Measurements from ENCODE around the gene EIF6.

The EIF6 gene

DNA sequence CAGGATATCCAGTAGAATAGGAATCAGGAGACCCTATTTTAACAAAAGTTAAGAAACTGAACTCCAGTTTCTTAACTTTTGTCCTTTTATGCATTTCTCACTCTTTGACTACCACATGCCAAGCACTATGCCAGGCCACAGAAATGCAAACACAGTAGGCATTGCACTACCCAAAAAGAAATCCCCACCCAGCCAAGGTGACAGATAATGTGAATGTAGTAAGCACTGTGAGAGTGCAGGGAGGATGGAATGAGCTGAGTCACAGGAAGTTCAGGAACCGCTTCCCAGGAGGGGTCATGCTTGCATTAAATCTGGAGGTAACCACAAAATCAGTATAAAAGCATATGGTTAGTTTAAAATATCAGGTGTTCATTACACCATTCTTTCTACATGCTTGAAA lies 27.7 kb upstream of the EIF6 start:
- DNase-seq, result no peak

DNA sequence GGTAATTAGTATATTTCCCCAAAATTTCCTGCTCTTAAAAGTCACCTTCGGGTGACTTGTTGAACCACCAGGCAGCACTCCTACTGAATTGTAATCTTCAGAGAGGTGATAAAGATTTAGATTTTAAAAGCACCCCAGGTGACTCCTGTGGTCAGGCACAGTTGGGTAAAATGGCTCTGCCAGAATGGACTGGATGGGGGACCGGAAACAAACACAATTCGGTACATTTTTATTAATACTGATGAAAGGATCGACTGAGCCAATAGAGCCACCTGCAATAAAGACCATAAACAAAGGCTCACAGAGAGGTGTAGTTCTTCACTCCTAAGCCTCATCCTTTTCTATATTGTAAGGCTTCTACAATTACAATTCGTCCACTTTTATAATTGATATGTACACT lies 27.2 kb upstream of the EIF6 start:
- no peak for DNase-seq

- DNase-seq, result no peak
These were observed 26.8 kb upstream of the EIF6 start for GRCh38 chr20:35311409-35311808.

GRCh38 chr20:35307666-35308653 lies 23.4 kb upstream of the EIF6 start:
- DNase-seq, result no peak

DNA sequence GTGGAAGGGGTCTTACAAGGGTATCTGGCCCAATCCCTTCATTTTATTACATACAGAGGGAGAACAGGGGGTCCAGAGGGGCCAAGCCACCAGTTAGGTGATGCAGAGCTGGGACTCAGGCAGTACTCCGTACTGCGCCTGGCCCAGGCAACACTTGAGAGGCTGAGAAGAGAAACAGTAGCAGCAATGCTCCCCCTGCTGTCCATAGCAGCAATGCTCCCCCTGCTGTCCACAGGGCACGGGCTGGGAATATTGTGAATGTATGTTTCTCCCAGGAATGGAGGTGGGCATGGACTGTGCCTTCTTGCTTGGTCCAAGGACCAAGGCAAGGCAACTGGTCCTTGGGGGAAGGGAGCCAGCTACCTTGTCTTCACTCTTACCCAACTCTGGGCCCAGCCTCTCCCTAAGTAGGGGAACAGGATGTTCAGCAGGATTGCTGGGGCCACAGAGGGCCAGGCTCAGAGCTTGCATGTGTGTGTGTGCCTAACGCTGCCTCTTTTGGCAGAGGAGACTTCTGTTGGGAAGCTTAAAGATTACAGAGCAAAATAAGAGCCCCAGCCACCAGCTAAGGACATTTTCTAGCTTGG lies 22.5 kb upstream of the EIF6 start:
- no peak for DNase-seq

DNA sequence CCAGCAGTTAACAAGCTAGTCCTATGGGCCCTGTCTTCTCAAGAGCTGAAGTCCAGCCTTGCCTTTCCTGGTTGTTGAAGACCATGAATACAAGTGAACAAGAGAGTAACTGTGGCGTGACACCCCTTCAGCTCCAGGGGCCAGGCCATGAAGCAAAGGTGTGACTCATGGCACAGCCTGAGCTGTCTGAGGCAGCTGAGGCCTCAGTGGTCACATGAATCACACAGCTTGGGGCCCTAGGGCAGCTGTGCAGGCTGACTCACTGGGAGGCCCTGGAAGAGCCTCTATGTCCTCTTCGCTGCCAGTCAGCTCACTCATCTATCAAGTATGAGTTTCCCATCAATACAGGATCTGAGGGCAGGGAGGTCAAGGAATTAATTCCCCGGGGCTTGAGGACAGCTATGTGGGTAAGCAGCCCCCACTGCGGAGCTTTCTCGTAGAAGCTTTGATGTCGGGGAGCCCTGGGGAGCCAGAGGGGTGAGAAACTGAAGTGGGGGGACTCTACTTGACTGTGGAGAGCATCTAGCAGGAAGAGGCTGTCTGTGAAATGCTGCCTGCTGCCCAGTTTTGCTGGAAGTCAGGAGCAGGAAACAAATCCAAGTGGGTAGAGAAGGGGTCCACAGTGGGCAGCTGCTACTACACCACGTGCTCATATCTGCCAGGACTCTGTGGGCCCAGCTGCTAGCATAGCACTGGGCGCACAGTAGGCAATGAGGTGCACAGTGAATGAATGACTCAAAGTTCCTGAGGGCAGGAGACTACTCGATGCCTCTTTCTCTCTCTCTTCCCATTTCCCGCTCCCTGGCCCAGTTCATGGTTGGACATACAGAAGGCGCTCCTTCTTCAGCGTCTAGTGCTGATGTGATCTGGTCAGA lies 21.3 kb upstream of the EIF6 start:
- no peak for DNase-seq

DNA sequence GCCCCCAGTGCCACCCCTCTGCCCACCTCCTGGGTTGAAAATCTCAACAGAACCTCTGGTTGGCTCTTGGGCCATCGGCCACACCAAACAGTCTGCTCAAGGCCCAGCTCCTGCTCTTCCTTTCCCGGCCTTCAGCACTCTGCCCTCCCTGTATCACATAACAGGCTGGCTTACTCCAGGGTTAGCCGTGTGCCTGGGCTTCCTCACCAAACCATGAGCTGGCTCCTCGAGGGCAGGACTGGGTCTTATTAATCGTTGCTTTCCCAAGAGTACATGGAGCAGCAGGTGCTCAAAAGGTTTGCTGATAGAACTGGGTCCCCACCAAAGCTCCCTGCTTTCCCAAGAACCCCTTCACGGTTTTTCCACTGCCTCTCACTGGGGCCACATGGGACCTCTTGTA lies 20.4 kb upstream of the EIF6 start:
- no peak for DNase-seq

DNA sequence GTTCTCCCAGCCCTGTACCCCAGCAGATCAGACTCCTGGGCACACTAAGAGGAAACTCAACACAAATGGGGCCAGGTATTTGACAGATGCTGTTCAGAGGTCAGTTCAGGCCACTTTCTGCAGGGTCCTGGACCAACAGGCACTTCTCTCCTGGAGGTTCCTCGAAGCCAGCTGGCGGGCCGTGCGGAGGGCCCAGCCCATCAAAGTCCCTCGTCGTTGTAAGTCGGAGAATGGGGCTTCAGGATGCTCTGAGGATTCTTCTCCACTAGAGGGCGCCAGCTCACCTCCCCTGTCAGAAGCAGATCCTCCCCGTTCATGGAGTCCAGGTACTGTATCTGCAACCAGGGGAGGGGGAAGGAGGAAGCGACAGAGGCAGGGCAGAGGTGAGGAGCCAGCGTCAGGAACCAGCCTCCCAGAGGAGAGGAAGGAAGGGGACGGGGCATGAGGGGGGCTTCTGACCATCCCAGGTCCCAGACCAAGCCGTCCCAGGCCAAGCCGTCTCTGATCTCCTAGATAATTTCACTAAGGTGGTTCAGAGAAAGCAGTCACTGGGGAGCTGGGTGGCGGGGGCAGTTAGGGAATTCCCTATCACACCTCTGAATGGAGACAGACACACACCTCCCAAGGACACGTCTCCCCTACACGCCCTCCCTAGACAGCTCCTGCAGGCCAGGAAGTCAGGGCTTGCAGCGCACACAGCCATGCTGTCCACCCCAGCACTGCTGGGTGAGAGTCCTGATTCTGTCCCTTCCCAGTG lies 19.3 kb upstream of the EIF6 start:
- peak; percentile 30 for DNase-seq

- no peak for DNase-seq
These were observed 18.8 kb upstream of the EIF6 start for GRCh38 chr20:35303382-35303734.

DNA sequence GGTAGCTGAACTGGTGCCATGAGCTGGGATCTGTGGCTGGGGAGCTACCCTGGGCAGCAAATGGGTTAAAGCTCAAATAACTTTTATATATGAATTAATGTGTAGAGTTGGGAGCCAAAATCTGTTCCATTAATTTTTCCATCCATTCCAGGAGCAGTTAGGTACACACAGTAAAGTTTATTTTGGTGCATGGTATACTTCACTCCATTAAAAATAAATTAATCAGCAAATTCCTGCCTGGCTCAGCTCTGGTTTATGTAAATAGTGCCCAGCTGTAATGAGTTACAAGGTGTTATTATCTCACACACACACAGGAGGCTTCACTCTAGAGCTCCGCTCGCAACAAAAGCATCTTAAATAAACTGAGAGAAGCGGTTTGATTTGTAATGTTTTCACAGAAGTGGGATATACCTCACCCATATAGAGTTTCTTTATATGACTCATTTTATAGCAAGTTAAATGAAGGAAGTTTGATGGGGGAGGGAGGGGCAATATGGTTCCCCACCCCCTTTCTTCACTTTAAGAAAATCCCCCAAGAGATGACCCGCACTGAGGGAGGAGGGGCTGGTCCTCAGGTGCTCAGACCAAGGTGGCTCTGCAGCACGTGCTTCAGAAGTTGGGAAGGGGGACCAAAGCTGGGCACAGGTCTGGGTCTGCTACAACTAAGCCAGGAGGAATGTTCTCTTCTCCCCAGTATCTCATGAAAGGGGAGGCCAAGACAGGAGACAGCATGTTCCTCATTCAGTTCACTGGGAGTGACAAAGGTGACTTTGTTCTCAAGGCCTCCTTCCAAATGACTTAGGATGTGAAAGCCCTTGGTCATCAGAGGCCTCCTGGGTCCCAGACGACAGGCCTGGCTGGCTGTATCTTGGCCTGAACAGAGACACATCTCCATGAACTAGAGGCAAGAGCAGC lies 18.1 kb upstream of the EIF6 start:
- DNase-seq, result no peak

DNA sequence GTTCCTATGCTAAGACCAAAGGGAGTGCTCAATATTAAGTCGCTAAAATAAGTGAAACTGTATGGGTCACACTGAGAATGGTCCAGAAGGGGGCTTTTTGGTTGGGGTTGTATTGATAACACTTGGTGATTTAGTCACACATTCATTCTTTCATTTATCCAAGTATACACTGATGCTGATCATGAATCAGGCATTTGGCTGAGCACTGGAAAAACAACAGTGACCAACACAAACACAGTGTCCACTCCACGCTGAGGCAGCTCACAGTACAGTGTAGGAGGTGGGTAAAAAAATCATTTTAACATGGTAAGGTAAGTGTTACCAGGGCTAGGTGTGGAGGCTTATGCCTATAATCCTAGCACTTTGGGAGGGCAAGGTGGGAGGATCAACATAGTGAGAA lies 16.9 kb upstream of the EIF6 start:
- no peak for DNase-seq

DNA sequence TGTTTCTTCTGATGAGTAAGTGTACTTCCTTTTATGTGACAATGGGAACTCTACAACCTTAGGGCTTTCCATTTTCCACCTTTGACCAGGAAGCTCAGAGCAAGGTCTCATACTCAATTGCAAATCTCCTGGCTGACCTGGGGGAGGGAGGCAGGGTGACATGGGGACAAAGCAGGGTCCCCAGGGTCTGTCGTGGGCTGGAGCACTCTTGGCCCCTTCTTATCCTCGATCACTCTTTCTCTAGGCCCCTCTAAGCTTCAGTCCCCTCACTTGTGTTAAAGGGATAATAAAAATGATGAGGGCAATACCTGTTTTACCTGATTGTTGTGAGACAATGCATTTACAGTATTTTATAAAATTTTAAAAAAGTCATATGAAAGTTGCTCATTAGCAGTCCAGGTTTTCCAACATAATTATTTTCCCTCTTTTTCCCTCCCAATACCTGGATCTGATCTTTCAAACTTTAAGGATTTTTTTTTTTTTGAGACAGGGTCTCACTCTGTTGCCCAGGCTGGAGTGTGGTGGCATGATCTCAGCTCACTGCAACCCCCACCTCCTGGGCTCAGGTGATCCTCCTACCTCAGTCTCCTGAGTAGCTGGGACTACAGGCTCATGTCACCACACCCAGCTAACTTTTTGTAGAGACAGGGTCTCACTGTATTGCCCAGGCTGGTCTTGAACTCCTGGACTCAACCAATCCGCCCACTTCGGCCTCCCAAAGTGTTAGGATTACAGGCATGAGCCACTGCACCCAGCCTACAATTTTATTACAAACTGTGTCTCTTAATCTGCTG lies 16.1 kb upstream of the EIF6 start:
- no peak for DNase-seq

DNA sequence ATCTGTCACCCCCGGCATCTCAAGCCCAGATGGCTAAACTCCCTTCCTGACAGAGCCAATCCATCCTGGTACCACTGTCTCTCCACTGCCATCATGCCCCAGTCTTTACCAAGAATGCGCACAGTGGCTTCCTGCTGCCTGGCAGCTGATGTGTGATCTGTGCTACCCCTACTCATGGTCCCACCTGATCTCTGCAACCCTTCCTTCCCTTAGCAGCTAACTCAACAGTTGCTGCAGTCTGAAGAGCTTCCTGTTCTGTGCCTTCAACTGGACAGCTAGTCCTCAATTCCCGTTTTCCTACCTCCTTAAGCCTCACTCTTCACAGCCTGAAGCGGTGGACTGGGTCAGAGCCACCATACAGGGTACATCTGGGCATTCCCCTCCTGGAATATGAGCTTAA lies 15.2 kb upstream of the EIF6 start:
- DNase-seq, result no peak

GRCh38 chr20:35298264-35298663 lies 13.7 kb upstream of the EIF6 start:
- no peak for DNase-seq

- DNase-seq, result no peak
These were observed 13.2 kb upstream of the EIF6 start for GRCh38 chr20:35297740-35298139.

DNA sequence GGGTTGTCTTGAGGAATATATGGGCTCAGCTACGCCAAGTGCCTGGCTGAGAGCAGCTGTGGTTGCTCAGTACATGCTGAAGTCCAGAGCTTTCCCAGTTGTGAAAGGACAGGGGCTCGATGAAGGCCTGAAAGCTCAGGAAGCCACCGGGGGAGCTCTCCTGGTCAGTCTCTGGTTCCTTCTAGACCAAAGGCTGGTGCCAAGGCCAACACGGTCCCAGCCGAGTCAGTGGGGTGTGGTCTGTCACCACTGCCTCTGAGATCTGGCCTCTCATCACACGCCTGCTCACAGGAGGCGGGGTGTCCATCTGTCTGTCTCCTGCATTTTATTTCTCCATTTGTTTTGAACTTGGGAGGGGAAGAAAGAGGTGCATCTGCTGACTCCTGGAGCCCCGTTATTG lies 12.6 kb upstream of the EIF6 start:
- no peak for DNase-seq

GRCh38 chr20:35296101-35296554 lies 11.6 kb upstream of the EIF6 start:
- no peak for DNase-seq

- no peak for DNase-seq
These were observed 11.1 kb upstream of the EIF6 start for GRCh38 chr20:35295674-35296073.

- DNase-seq, result no peak
These were observed 10.5 kb upstream of the EIF6 start for GRCh38 chr20:35295058-35295457.

- no peak for DNase-seq
These were observed 9.7 kb upstream of the EIF6 start for GRCh38 chr20:35294293-35294685.

Measured in NCI-H1436 treated with DMSO at 0.1 percent for 48 hours (cell line).